ENCODE results near the gene DTNB. TPM values are rescaled to one million over a fixed set of nuclear protein-coding genes. Genes with fewer than 3 reads are reported as not detected.
"Not testable (repeated sequence)": the region's sequence is repeated elsewhere in the genome, so short reads cannot be mapped to it uniquely, and the experiment has no call there.

The DTNB gene
- total and polyA plus RNA-seq, 2 of the 4 experiments (the other 2 are of a cell fraction): 3.8 to 5.3 TPM

DNA sequence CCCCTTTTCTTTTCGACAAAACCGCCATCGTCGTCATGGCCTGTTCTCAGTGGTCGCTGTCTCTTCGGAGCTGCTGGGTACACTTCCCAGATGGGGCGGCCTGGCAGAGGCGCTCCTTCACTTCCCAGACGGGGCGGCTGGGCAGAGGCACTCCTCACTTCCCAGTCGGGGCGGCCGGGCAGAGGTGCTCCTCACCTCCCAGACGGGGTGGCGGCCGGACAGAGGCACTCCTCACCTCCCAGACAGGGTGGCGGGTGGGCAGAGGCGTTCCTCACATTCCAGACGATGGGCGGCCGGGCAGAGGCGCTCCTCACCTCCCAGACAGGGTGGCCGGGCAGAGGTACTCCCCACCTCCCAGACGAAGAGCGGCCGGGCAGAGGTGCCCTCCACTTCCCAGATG lies 138.9 kb downstream of the DTNB start:
- BruUV-seq (replicated peaks): no TSS peak
- no peak overlapping the region for H3K14ac ChIP-seq (replicated peaks; ENCODE audit: low read depth, low read length)
- POLR2A ChIA-PET (ENCODE audit: unreplicated experiment): no interaction called here
- no peaks in the 10 kb centered on the region for H3K9me1 ChIP-seq (ENCODE audit: insufficient read depth, low read length)
- H3K27me3 ChIP-seq (ENCODE audit: control insufficient read depth, insufficient read depth, low read length): no peaks in the 10 kb centered on the region
- ATAC-seq (ENCODE audit: low read depth): no peak
- H2BK120ac ChIP-seq (ENCODE audit: low read depth, low read length): no peak overlapping the region
- no peak overlapping the region for H2AK5ac ChIP-seq (ENCODE audit: low read depth, low read length)
- H2AFZ ChIP-seq (replicated peaks; ENCODE audit: low read length, poor library complexity): no peak overlapping the region
- CTCF ChIA-PET: no interaction called here
- H2AK9ac ChIP-seq (replicated peaks; ENCODE audit: low read depth, low read length, poor library complexity): no peak overlapping the region
- 94% methylated on average over 7 of the region's 26 CpGs; no CpG with 5 or more reads in 1 of the 2 experiments for WGBS, 2 experiments (ENCODE audit: extremely low coverage in 2 of 2, insufficient read length in 1 of 2)
- H3K18ac ChIP-seq (ENCODE audit: low read depth, low read length): no peak overlapping the region
- TF ChIP-seq, protein P1, sequence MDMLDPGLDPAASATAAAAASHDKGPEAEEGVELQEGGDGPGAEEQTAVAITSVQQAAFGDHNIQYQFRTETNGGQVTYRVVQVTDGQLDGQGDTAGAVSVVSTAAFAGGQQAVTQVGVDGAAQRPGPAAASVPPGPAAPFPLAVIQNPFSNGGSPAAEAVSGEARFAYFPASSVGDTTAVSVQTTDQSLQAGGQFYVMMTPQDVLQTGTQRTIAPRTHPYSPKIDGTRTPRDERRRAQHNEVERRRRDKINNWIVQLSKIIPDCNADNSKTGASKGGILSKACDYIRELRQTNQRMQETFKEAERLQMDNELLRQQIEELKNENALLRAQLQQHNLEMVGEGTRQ (IDR thresholded peaks at IDR 0.05; ENCODE audit: low read depth, low read length): no peak
- TF ChIP-seq CEBPB (IDR thresholded peaks at IDR 0.05; ENCODE audit: low read depth, low read length): no peak
- H3K36me3 ChIP-seq (ENCODE audit: control insufficient read depth, insufficient read depth, low read length): no peaks in the 10 kb centered on the region
- no peak overlapping the region for H3K9ac ChIP-seq (ENCODE audit: low read depth, low read length)
- dilution Hi-C loops (cut with HindIII; ENCODE audit: low sequenced_read_pairs, unreplicated experiment): no loop called here
- in situ Hi-C loops (cut with MboI; ENCODE audit: low sequenced_read_pairs): no loop called here
- no peak overlapping the region for H2BK15ac ChIP-seq (ENCODE audit: low read depth, low read length)
- no peak overlapping the region for H4K5ac ChIP-seq (ENCODE audit: low read depth, low read length)
- no peaks in the 10 kb centered on the region for H3K4me1 ChIP-seq (ENCODE audit: control insufficient read depth, insufficient read depth, low read length)
- H3K27ac ChIP-seq (ENCODE audit: insufficient read depth, low read length): no peak overlapping the region
- H4K91ac ChIP-seq (ENCODE audit: insufficient read depth, low read depth, low read length): no peak overlapping the region
- H2BK20ac ChIP-seq (ENCODE audit: low read depth, low read length): no peak overlapping the region
- H3K79me1 ChIP-seq (ENCODE audit: low read depth in 1 of 2, low read length in 2 of 2): no peaks in the 10 kb centered on the region
- no peak overlapping the region for H3K4ac ChIP-seq (ENCODE audit: low read depth, low read length)
- H2BK5ac ChIP-seq (ENCODE audit: low read depth, low read length, poor library complexity, severe bottlenecking): no peak overlapping the region
- H3K23ac ChIP-seq (ENCODE audit: low read depth, low read length): no peak overlapping the region
- H4K20me1 ChIP-seq (ENCODE audit: insufficient read depth, low read length): no peaks in the 10 kb centered on the region
- intact Hi-C loops (cut with micrococcal nuclease): no loop called here
- DNase-seq: no peak
- no peak overlapping the region for H3K4me2 ChIP-seq (ENCODE audit: low read depth, low read length)
- H3K9me3 ChIP-seq (ENCODE audit: control insufficient read depth, insufficient read depth, low read length): no peaks in the 10 kb centered on the region
- no peak overlapping the region for H4K8ac ChIP-seq (ENCODE audit: low read depth in 2 of 2, low read length in 2 of 2)
- no peak overlapping the region for H3K56ac ChIP-seq (ENCODE audit: extremely low read depth, insufficient read depth, low read length)
- no peak overlapping the region for H3K4me3 ChIP-seq (ENCODE audit: insufficient read depth, low read depth, low read length)

DNA sequence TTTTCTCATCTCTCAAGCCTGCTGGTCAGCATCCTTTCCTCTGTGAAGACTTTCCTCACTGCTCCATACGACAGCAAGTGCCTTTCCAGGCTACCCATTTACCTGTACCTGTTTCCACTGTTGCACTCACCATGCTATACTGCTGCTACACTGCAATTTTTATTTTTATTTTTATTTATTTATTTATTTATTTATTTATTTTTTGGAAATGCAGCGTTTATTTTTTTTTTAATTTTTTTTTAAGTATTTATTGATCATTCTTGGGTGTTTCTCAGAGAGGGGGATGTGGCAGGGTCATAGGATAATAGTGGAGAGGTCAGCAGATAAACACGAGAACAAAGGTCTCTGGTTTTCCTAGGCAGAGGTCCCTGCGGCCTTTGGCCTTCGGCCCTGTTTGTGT lies 139.6 kb downstream of the DTNB start:
- H3K9me3 ChIP-seq (ENCODE audit: control insufficient read depth, insufficient read depth, low read length); H4K8ac ChIP-seq (ENCODE audit: low read depth in 2 of 2, low read length in 2 of 2); H3K4me3 ChIP-seq (ENCODE audit: insufficient read depth, low read depth, low read length); H4K5ac ChIP-seq (ENCODE audit: low read depth, low read length); H3K14ac ChIP-seq (replicated peaks; ENCODE audit: low read depth, low read length); H2BK15ac ChIP-seq (ENCODE audit: low read depth, low read length); H2BK5ac ChIP-seq (ENCODE audit: low read depth, low read length, poor library complexity, severe bottlenecking); H3K27me3 ChIP-seq (ENCODE audit: control insufficient read depth, insufficient read depth, low read length); H3K4ac ChIP-seq (ENCODE audit: low read depth, low read length); ATAC-seq (ENCODE audit: low read depth); dilution Hi-C loops (cut with HindIII; ENCODE audit: low sequenced_read_pairs, unreplicated experiment); DNase-seq; H4K20me1 ChIP-seq (ENCODE audit: insufficient read depth, low read length); H3K36me3 ChIP-seq (ENCODE audit: control insufficient read depth, insufficient read depth, low read length); in situ Hi-C loops (cut with MboI; ENCODE audit: low sequenced_read_pairs); H2BK120ac ChIP-seq (ENCODE audit: low read depth, low read length); H3K79me1 ChIP-seq (ENCODE audit: low read depth in 1 of 2, low read length in 2 of 2); H4K91ac ChIP-seq (ENCODE audit: insufficient read depth, low read depth, low read length); H3K9ac ChIP-seq (ENCODE audit: low read depth, low read length); H3K23ac ChIP-seq (ENCODE audit: low read depth, low read length); CTCF ChIA-PET; H3K4me2 ChIP-seq (ENCODE audit: low read depth, low read length); H2AFZ ChIP-seq (replicated peaks; ENCODE audit: low read length, poor library complexity); H3K27ac ChIP-seq (ENCODE audit: insufficient read depth, low read length); H2AK9ac ChIP-seq (replicated peaks; ENCODE audit: low read depth, low read length, poor library complexity); H3K9me1 ChIP-seq (ENCODE audit: insufficient read depth, low read length); H3K18ac ChIP-seq (ENCODE audit: low read depth, low read length); BruUV-seq (replicated peaks); intact Hi-C loops (cut with micrococcal nuclease); POLR2A ChIA-PET (ENCODE audit: unreplicated experiment); H2BK20ac ChIP-seq (ENCODE audit: low read depth, low read length); H3K56ac ChIP-seq (ENCODE audit: extremely low read depth, insufficient read depth, low read length); H3K4me1 ChIP-seq (ENCODE audit: control insufficient read depth, insufficient read depth, low read length); H2AK5ac ChIP-seq (ENCODE audit: low read depth, low read length): not testable (repeated sequence)
- WGBS, 2 experiments (ENCODE audit: extremely low coverage in 2 of 2, insufficient read length in 1 of 2): 100% methylated on average over 1 of the region's 5 CpGs; no CpG with 5 or more reads in 1 of the 2 experiments
